Urothelium cell line (cell line): Measurements from ENCODE around the gene ZHX3.
"Not testable (repeated sequence)": the region's sequence is repeated elsewhere in the genome, so short reads cannot be mapped to it uniquely, and the experiment has no call there.

ENCODE experiments used
- DNase-seq: peaks from one replicate; pipeline ENCODE4 v3.0.0; 2011; ENCODE audit warnings: low spot score, mixed read lengths
- FAIRE-seq: peaks from 2 replicates; lab custom pipeline; 2011; peaks lifted over from hg19 to GRCh38; lab: Jason Lieb, UNC

Gene ZHX3

GRCh38 chr20:41261790-41262717 lies 55.5 kb downstream of the ZHX3 start:
- FAIRE-seq (no peak), DNase-seq (no peak)

GRCh38 chr20:41261260-41261659 lies 56.3 kb downstream of the ZHX3 start:
- FAIRE-seq (no peak), DNase-seq (no peak)

GRCh38 chr20:41260734-41261220 lies 56.8 kb downstream of the ZHX3 start:
- no peak for FAIRE-seq
- no peak for DNase-seq

DNA sequence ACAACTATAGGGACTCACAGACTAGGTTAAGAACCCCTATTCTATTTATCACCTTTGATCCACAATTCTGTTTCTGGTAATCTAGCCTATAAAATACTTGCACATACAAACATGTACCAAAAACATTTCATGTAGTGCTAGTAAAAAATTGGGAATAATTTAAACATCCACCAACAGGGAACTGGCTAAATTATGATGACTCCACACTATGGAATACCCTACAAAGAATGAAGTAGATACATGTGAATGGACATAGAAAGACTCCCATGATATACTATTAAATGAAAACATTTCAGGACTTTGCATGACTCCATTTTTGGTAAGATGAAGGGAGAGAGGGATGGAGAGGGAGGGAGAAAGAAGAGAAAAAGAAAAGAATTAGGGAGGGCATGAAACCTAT lies 58.2 kb downstream of the ZHX3 start:
- DNase-seq (no peak), FAIRE-seq (no peak)

DNA sequence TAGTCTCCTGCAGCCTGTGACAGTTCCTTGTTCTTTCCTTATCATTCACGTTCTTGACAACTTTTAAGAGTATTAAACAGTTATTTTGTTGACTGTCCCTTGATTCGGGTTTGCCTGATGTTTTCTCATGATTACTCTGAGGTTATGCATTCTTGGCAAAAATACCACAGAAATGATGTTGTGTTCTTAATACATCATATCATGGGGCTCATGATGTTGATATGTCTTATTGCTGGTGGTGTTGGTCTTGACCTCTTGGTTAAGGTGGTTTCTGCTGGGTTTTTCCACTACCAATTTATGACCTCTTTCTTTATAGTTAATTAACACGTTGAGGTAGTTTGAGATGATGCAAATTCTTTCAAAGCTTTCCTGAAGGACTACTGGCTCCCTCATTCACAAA lies 59.1 kb downstream of the ZHX3 start:
- FAIRE-seq (no peak), DNase-seq (no peak)

DNA sequence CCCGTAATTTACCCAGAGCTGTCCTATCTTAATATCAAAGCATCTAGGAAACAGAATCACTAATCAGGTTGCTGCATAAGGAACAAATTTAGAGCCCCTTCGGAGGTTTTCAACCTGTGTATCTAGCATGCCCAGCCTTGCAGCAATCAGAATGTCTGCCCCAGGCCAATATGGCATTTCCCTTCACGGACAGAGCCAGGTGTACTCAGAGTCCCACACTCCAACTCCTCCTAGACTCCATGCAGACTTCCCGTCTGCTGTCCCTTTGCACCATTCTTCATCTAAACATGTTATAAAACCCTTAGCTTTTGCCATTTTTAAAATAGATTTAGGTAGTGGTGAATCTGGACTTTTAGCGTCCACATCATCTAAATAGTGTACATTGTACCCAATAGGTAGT lies 61.0 kb downstream of the ZHX3 start:
- no peak for DNase-seq
- no peak for FAIRE-seq

GRCh38 chr20:41255655-41256054 lies 61.9 kb downstream of the ZHX3 start:
- FAIRE-seq (no peak), DNase-seq (no peak)

DNA sequence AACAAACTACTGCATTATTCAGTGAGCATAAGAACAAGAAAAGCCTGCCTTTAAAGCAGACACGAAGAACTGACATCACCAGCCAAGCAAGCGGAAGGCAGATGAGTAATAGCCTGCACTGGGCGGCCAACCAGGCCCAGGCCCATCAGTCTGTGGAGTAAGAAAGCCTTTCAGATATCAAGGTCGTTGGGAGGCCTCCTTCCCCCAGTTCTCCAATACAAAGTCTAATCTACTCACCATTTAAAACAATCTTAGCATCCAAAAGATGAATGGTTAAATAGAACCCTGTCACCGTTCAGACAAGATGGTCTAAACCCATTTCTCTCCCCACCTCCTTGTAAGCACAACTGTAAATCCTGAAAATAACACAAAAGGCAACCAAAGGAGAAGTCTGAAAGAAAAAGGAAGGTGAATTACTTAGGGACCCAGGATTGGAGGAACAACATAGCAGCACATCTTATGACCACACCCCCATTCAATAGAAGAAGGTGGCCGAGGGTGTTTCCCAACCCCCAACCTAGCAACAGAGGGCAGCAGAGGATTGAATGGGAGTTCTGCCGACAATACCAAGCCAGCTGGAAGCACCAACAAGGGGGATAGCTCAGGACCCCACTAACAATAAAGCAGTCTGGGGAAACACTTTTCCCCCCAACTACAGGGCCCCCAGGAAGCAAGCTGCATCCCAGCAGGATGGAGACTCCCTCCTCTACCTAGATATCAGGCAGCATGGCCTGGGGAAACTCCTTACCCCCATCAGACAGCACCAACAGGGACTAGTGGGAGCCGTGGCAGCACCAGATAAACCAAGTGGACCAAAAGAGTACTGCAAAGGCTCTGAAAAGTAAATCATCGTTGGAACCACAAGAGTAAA lies 67.9 kb downstream of the ZHX3 start:
- no peak for FAIRE-seq
- peak; percentile 61 for DNase-seq

GRCh38 chr20:41248368-41249024 lies 69.0 kb downstream of the ZHX3 start:
- FAIRE-seq, result no peak
- DNase-seq, result no peak

DNA sequence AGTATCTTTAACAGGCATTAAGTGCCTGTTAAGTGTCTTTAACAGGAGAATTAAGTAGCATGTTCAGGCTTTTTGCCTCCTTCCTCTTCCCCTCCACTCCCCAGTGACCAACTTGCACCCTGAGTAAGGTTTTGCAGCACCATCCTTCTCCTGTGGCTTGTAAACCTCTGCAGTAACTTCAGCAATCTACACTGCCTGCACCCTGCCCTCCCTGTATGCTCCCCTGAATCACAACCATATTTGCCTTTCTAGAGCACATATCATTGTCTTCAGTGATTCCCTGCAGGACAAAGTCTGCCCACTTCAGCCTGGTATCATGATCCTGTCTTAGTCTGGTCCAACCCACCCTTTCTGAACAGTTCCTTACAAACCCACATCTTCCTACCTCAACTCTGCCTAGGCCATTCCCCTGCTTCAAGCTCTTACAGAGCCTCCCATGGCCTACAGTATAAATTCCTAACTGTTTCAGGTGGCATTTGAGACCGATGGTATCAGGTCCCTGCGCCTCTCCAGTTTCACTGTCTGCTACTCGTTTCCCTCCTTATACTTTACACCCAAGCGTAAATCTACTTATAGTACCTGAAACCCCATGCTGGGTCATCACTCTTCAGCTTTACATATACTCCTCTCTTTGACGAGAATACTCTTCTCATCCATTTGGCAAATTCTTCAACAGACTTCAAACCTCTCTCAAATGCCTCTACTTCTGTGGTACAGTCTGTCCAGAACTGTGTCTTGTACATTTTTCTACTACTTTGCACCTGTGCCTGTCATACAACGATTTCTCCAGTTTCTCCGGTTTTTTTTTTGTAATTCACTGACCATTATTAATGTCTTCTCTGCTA lies 69.8 kb downstream of the ZHX3 start:
- FAIRE-seq, result no peak
- DNase-seq, result no peak

DNA sequence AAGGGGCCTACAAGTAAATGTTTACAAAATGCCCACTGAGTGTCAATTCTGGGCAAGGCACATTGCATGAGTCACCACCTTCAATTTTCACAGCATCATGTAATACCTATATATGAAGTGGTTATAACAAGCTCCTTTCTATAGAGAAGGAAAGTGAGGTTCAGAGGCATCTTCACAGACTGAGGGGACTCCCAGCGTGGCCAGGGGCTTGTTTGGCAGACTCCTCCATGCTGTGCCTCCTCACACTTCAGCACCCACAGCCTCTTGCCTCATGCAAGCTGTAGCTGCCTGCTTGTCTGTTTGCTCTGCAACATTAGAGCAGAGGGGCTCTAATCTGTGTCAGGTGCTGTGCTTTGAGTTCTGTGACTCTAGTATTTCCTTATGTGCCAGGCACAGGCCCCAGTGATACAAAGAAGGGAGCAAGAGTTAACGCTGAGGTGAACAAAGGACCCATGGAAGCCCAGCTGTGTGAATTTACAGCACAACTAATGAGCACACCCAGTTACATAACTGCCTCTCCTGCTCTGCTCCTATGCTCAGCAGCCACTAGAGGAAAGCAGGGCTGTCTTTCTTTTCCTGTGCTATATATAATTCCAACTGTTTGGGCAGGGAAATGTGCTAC lies 72.3 kb downstream of the ZHX3 start:
- DNase-seq, result no peak

GRCh38 chr20:41242807-41243206 lies 74.7 kb downstream of the ZHX3 start:
- no peak for DNase-seq
- no peak for FAIRE-seq

More for the DNA sequence above, 72.3 kb downstream of the ZHX3 start:
- no peak for FAIRE-seq

GRCh38 chr20:41242352-41242751 lies 75.2 kb downstream of the ZHX3 start:
- DNase-seq, result no peak
- no peak for FAIRE-seq

DNA sequence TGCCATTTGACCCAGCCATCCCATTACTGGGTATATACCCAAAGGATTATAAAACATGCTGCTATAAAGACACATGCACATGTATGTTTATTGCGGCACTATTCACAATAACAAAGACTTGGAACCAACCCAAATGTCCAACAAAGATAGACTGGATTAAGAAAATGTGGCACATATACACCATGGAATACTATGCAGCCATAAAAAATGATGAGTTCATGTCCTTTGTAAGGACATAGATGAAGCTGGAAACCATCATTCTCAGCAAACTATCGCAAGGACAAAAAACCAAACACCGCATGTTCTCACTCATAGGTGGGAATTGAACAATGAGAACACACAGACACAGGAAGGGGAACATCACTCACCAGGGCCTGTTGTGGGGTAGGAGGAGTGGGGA lies 80.3 kb downstream of the ZHX3 start:
- DNase-seq, FAIRE-seq: not testable (repeated sequence)

GRCh38 chr20:41236818-41237217 lies 80.7 kb downstream of the ZHX3 start:
- DNase-seq, FAIRE-seq: not testable (repeated sequence)

DNA sequence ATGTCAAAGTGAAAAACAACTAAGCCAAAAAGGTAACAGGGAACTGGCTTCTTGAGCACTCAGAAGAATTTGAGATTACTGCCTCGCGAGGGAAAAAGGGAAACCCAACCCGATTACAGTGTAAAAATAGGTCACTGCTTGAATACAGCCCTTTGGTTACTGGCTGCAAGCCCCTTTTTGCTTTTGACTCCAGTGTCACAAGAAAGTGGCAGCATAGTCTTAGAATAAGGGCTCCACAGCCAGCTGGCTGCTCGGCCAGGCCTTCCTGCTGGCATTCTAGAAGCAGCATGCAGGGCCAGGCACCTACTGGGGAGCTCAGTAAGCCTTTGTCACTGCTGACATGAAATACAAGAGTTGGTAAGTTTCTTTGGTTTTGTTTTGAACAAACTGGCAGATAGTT lies 83.0 kb downstream of the ZHX3 start:
- FAIRE-seq, result no peak
- DNase-seq, result no peak

- FAIRE-seq, result no peak
- DNase-seq, result no peak
Observed at GRCh38 chr20:41234041-41234440, 83.5 kb downstream of the ZHX3 start.

DNA sequence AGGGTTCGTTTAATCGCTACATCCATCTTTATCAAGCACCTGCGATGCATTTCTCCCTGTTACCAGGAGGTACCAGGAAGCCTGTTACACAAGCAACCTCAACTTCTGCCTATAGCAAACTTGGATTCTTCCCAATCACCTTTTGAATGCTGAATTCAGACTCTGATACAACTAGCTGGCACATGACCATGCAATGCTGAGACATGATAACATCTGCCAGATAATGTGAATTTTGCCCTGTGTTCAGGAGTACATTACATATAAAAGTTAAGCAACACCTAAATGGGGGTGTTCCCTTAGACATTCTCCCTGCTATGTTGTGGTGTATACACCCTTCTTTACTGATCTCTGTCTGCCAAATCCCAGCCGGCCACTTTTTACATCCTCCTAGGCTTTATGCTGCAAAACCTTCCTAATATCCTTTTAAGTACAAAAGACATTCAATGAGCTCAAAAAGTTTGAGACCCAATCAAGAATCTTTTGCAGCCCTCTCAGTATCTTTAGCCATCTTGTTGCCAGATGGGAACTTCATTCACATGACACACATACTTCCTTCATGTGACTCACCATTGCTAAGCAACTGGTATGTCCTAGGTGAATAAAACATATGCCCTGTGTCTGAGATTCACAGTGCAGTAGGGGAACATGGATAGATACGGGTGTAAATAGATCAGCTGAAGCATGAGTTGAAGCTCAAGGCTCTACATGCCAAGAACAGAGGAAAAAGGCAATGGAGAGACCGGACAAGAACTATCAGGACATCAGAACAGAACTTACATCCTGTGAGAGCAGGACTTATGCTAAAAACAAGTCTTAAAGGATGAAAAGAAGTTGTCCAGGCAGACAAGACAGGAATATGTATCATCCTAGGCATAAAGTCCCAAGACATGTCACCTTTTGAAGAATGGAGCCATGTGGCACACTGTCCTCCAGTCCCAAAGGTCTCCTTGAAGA lies 84.3 kb downstream of the ZHX3 start:
- DNase-seq, result peak; percentile 42
- FAIRE-seq, result no peak

- FAIRE-seq (no peak), DNase-seq (no peak)
Observed at GRCh38 chr20:41231136-41231535, 86.4 kb downstream of the ZHX3 start.
